Measurements from ENCODE around the gene CEBPA. TPM values are rescaled to one million over a fixed set of nuclear protein-coding genes. Genes with fewer than 3 reads are reported as not detected.

CEBPA gene
- total RNA-seq, 1 donor from 2014 or later = 0.45 TPM

GRCh38 chr19:33298146-33298911 lies 4.0 kb downstream of the CEBPA start:
- Histone ChIP-seq H3K36me3 (ENCODE audit: insufficient read depth, low read length) (no peaks in the 10 kb centered on the region), H3K27ac (ENCODE audit: low read depth, low read length) (no peak overlapping the region), H3K79me2 (ENCODE audit: insufficient read depth, low read length) (no peaks in the 10 kb centered on the region), H4K20me1 (ENCODE audit: insufficient read depth, low read length) (no peaks in the 10 kb centered on the region), H2AFZ (ENCODE audit: low read depth, low read length) (no peak overlapping the region), H3K4me2 (ENCODE audit: low read length) (no peak overlapping the region), H3K9ac (ENCODE audit: low read length) (no peak overlapping the region), H3K4me1 (ENCODE audit: insufficient read depth, low read length) (peaks cover 4% of the 10 kb centered on the region), H3K4me3 (ENCODE audit: insufficient read depth, low read depth, low read length) (no peak overlapping the region), H3K27me3 (ENCODE audit: insufficient read depth, low read length) (peaks cover 27% of the 10 kb centered on the region), H3K9me3 (ENCODE audit: insufficient read depth, low read depth, low read length) (no peaks in the 10 kb centered on the region)
- H3K4me3 Mint-ChIP-seq (ENCODE audit: unreplicated experiment) = no peak overlapping the region
- DNase-seq (ENCODE audit: low read depth) = no peak
- H3K4me1 Mint-ChIP-seq (ENCODE audit: low read depth, unreplicated experiment) = no peaks in the 10 kb centered on the region
- no peak overlapping the region for H3K27ac Mint-ChIP-seq (ENCODE audit: unreplicated experiment)
- H3K27me3 Mint-ChIP-seq (ENCODE audit: low read depth, unreplicated experiment) = peaks cover 48% of the 10 kb centered on the region
- peaks cover 1% of the 10 kb centered on the region for H3K36me3 Mint-ChIP-seq (ENCODE audit: low read depth, unreplicated experiment)
- TF ChIP-seq EZH2 (IDR thresholded peaks at IDR 0.05; ENCODE audit: insufficient read depth, low read length) = no peak
- no peak for FAIRE-seq
- no peaks in the 10 kb centered on the region for H3K9me3 Mint-ChIP-seq (ENCODE audit: unreplicated experiment)

GRCh38 chr19:33297401-33298145 lies 4.8 kb downstream of the CEBPA start:
- no peak for FAIRE-seq
- no peak overlapping the region for H3K4me3 Mint-ChIP-seq (ENCODE audit: unreplicated experiment)

More at GRCh38 chr19:33297401-33298145, 4.8 kb downstream of the CEBPA start:
- Mint-ChIP-seq H3K27me3 (ENCODE audit: low read depth, unreplicated experiment) (peaks cover 48% of the 10 kb centered on the region), H3K9me3 (ENCODE audit: unreplicated experiment) (no peaks in the 10 kb centered on the region), H3K4me1 (ENCODE audit: low read depth, unreplicated experiment) (no peaks in the 10 kb centered on the region), H3K36me3 (ENCODE audit: low read depth, unreplicated experiment) (peaks cover 1% of the 10 kb centered on the region), H3K27ac (ENCODE audit: unreplicated experiment) (no peak overlapping the region)
- Histone ChIP-seq H3K4me1 (ENCODE audit: insufficient read depth, low read length) (peaks cover 11% of the 10 kb centered on the region), H3K4me3 (ENCODE audit: insufficient read depth, low read depth, low read length) (no peak overlapping the region), H3K36me3 (ENCODE audit: insufficient read depth, low read length) (no peaks in the 10 kb centered on the region), H3K79me2 (ENCODE audit: insufficient read depth, low read length) (no peaks in the 10 kb centered on the region), H3K27me3 (ENCODE audit: insufficient read depth, low read length) (peaks cover 26% of the 10 kb centered on the region), H3K27ac (ENCODE audit: low read depth, low read length) (no peak overlapping the region), H4K20me1 (ENCODE audit: insufficient read depth, low read length) (no peaks in the 10 kb centered on the region), H3K9ac (ENCODE audit: low read length) (no peak overlapping the region), H3K4me2 (ENCODE audit: low read length) (no peak overlapping the region), H2AFZ (ENCODE audit: low read depth, low read length) (no peak overlapping the region), H3K9me3 (ENCODE audit: insufficient read depth, low read depth, low read length) (no peaks in the 10 kb centered on the region)
- TF ChIP-seq EZH2 (IDR thresholded peaks at IDR 0.05; ENCODE audit: insufficient read depth, low read length) = no peak
- TF ChIP-seq CTCF (IDR thresholded peaks at IDR 0.05; ENCODE audit: insufficient read depth, low read depth, low read length) = no peak
- DNase-seq (ENCODE audit: low read depth) = no peak

Measured in astrocyte (in vitro differentiated cells and primary cell).